AML-193 (cell line): ENCODE data around the gene TRPV5.
A peak's percentile ranks its signal among the peaks of the same experiment; 100 is the strongest.

ENCODE experiments used
- DNase-seq, 2 experiments: peaks; one replicate each; lab custom pipeline; 2025; lab: John Stamatoyannopoulos, UW

Gene TRPV5

GRCh38 chr7:142870566-142871259 lies 62.8 kb downstream of the TRPV5 start:
- DNase-seq = no peak

- DNase-seq = no peak
Measured at GRCh38 chr7:142870147-142870559, 63.4 kb downstream of the TRPV5 start.

- DNase-seq = no peak
Measured at GRCh38 chr7:142869434-142869833, 64.1 kb downstream of the TRPV5 start.

GRCh38 chr7:142868986-142869415 lies 64.5 kb downstream of the TRPV5 start:
- DNase-seq = no peak

- DNase-seq = no peak
Measured at GRCh38 chr7:142868188-142868985, 65.2 kb downstream of the TRPV5 start.

GRCh38 chr7:142867398-142868187 lies 66.0 kb downstream of the TRPV5 start:
- DNase-seq = no peak

GRCh38 chr7:142867097-142867378 lies 66.5 kb downstream of the TRPV5 start:
- no peak for DNase-seq

- peak in 1 of 2 experiments; percentile 13 for DNase-seq
Measured at GRCh38 chr7:142866361-142867096, 67.0 kb downstream of the TRPV5 start.

- DNase-seq = no peak
Measured at GRCh38 chr7:142865766-142866165, 67.8 kb downstream of the TRPV5 start.

GRCh38 chr7:142864980-142865747 lies 68.4 kb downstream of the TRPV5 start:
- DNase-seq = no peak

- no peak for DNase-seq
Measured at GRCh38 chr7:142863891-142864685, 69.5 kb downstream of the TRPV5 start.

GRCh38 chr7:142862786-142863400 lies 70.7 kb downstream of the TRPV5 start:
- DNase-seq = no peak

- no peak for DNase-seq
Measured at GRCh38 chr7:142862351-142862750, 71.2 kb downstream of the TRPV5 start.

GRCh38 chr7:142860968-142861367 lies 72.6 kb downstream of the TRPV5 start:
- no peak for DNase-seq

- no peak for DNase-seq
Measured at GRCh38 chr7:142859829-142860228, 73.7 kb downstream of the TRPV5 start.

GRCh38 chr7:142859411-142859810 lies 74.1 kb downstream of the TRPV5 start:
- DNase-seq = no peak
